HUES6 (cell line): ENCODE measurements around the gene AMIGO3.

Experiments
- H3K27ac ChIP-seq: 2 replicates; pipeline ENCODE4 v1.7.0; 2013; ENCODE audit warnings: low read depth, mild to moderate bottlenecking, low read length, inconsistent platforms
- H3K27me3 ChIP-seq: 2 replicates; pipeline ENCODE4 v1.6.1; 2013; ENCODE audit warnings: low read length; ENCODE audit not compliant: control insufficient read depth, insufficient read depth
- H3K36me3 ChIP-seq: 2 replicates; pipeline ENCODE4 v1.6.1; 2013; ENCODE audit warnings: low read length; ENCODE audit not compliant: control insufficient read depth, insufficient read depth
- H3K4me1 ChIP-seq: 2 replicates; pipeline ENCODE4 v1.6.1; 2013; ENCODE audit warnings: low read length; ENCODE audit not compliant: control insufficient read depth, insufficient read depth
- H3K4me3 ChIP-seq: 2 replicates; pipeline ENCODE4 v1.5.1; 2013; ENCODE audit warnings: low read depth, low read length
- H3K9ac ChIP-seq: one replicate; pipeline ENCODE4 v1.6.1; 2013; ENCODE audit warnings: mild to moderate bottlenecking, low read length
- H3K9me3 ChIP-seq: 2 replicates; pipeline ENCODE4 v1.6.1; 2013; ENCODE audit warnings: low read depth, low read length; ENCODE audit not compliant: control insufficient read depth, insufficient read depth

Gene AMIGO3

GRCh38 chr3:49707113-49707480, 12.4 kb downstream of the AMIGO3 start:
- Histone ChIP-seq H3K9me3 (no peaks in the 10 kb centered on the region), H3K4me1 (no peaks in the 10 kb centered on the region), H3K27me3 (no peaks in the 10 kb centered on the region), H3K36me3 (peaks cover 33% of the 10 kb centered on the region), H3K27ac (no peak overlapping the region), H3K4me3 (no peak overlapping the region), H3K9ac (no peak overlapping the region)

DNA sequence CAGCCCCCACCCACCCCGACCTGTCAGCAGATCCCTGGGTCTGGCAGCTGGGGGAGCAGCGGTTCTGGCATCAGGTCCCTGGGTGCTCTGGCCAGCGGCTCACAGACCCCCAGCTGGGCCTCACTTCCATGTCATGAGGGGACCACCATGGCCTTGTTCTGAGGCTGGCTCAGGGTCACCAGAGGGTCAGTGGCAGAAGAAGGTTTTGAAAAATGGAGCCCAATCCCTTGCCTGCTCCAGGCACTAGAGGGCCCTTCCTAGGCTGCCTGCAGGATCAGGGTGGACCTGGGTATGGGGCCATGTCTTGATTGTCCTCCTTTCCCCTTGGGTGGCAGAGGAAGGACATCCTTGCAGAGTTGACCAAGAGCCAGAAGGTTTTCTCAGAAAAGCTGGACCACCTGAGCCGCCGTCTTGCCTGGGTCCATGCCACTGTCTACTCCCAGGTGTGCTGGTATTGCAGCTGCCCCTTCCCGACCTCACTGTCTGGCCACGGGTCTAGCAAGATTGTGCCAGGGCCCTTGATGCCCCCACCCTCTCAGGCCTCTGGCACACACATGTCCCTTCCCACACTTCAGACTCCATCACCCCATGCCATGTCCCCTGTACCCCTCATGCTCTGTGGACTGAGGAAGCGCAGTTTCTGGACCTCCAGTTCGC, 12.9 kb downstream of the AMIGO3 start:
- Histone ChIP-seq H3K27me3 (no peaks in the 10 kb centered on the region), H3K27ac (no peak overlapping the region), H3K36me3 (peaks cover 33% of the 10 kb centered on the region), H3K4me3 (no peak overlapping the region), H3K9me3 (no peaks in the 10 kb centered on the region), H3K4me1 (no peaks in the 10 kb centered on the region), H3K9ac (no peak overlapping the region)

DNA sequence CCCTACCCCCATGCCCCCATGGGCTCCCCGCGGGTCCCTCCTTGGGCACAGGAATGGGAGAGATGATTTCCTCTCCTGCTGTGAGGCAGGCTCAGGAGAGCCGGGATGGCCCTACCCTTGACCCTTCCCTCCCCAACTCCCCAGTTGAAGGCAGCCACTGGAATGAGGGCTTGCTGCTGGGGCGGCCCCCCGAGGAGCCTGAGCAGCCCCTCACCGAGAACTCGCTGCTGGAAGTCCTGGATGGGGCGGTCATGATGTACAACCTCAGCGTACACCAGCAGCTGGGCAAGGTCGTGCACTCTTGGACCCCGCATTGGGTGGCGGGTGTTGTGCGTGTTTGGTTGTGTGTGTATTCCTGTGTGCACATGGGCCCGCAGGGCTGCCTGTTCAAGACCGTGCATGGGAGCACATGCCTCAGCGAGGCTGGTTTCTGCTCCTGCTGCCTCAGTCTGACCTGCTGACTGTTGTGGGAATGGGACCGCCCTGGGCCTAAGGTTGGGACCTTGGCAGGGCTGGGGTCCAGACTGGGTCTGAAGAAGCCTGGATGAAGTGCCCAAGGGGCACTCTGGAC, 14.0 kb downstream of the AMIGO3 start:
- peaks cover 33% of the 10 kb centered on the region for H3K36me3 ChIP-seq
- no peak overlapping the region for H3K4me3 ChIP-seq

GRCh38 chr3:49704629-49705028, 14.9 kb downstream of the AMIGO3 start:
- peaks cover 33% of the 10 kb centered on the region for H3K36me3 ChIP-seq
- H3K4me3 ChIP-seq = no peak overlapping the region

More for the DNA sequence above, 14.0 kb downstream of the AMIGO3 start:
- Histone ChIP-seq H3K9ac (no peak overlapping the region), H3K27me3 (no peaks in the 10 kb centered on the region), H3K4me1 (0 out of 2 replicates have a peak, but pooled peaks cover 2% of the 10 kb centered on the region), H3K27ac (no peak overlapping the region), H3K9me3 (no peaks in the 10 kb centered on the region)

DNA sequence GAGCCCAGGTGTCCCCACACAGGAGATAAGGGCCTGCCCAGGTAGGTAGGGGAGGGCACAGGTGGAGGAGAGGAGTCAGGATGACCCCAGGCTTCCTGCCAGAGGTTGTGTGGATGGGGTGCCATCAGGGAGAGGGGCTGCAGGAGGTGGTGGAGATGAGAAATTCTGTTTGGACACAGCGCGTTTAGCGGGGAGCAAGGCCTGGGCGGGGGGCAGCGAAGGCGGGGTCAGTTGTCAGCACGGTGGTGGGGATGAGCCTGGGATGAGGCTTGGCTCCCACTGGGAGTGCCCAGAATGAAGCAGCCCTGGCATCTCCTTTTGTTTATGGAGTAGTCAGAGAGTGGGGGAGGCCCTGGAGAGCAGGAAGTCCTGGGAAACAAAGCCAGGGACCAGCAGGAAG, 15.5 kb downstream of the AMIGO3 start:
- Histone ChIP-seq H3K9ac (no peak overlapping the region), H3K27me3 (no peaks in the 10 kb centered on the region), H3K4me3 (no peak overlapping the region), H3K36me3 (peaks cover 33% of the 10 kb centered on the region), H3K4me1 (0 out of 2 replicates have a peak, but pooled peaks cover 2% of the 10 kb centered on the region), H3K9me3 (no peaks in the 10 kb centered on the region), H3K27ac (no peak overlapping the region)

More at GRCh38 chr3:49704629-49705028, 14.9 kb downstream of the AMIGO3 start:
- Histone ChIP-seq H3K27ac (no peak overlapping the region), H3K9ac (no peak overlapping the region), H3K4me1 (0 out of 2 replicates have a peak, but pooled peaks cover 2% of the 10 kb centered on the region), H3K9me3 (no peaks in the 10 kb centered on the region), H3K27me3 (no peaks in the 10 kb centered on the region)

- no peaks in the 10 kb centered on the region for H3K9me3 ChIP-seq
- 0 out of 2 replicates have a peak, but pooled peaks cover 2% of the 10 kb centered on the region for H3K4me1 ChIP-seq
- H3K27ac ChIP-seq = no peak overlapping the region
- no peak overlapping the region for H3K9ac ChIP-seq
- H3K36me3 ChIP-seq = peaks cover 35% of the 10 kb centered on the region
- H3K27me3 ChIP-seq = no peaks in the 10 kb centered on the region
- no peak overlapping the region for H3K4me3 ChIP-seq
These were observed 16.0 kb downstream of the AMIGO3 start for GRCh38 chr3:49703443-49703927.

DNA sequence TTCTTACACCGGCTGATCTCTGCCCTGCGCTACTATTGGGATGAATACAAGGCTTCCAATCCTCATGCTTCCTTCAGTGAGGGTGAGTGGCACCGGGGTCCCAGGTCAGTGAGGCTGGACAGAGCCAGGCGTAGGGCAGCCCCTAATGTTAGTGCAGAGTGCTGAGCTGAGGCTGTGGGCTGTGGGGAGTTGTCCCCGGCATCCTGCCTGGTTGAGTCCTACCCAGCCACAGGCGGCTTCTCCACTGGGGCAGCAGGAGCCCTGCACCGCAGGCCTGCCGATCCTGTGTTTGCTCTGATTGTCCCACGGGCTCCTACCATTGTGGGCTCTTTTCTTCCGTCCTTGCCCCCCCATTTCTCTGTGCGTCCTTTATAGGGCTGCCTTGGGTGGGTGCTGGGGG, 16.8 kb downstream of the AMIGO3 start:
- H3K27me3 ChIP-seq = no peaks in the 10 kb centered on the region
- H3K4me3 ChIP-seq = no peak overlapping the region
- H3K9ac ChIP-seq = no peak overlapping the region
- peaks cover 42% of the 10 kb centered on the region for H3K36me3 ChIP-seq
- H3K9me3 ChIP-seq = no peaks in the 10 kb centered on the region
- no peak overlapping the region for H3K27ac ChIP-seq
- 0 out of 2 replicates have a peak, but pooled peaks cover 2% of the 10 kb centered on the region for H3K4me1 ChIP-seq

- peaks cover 38% of the 10 kb centered on the region for H3K36me3 ChIP-seq
These were observed 18.0 kb downstream of the AMIGO3 start for GRCh38 chr3:49701388-49702077.

GRCh38 chr3:49700453-49701128, 18.9 kb downstream of the AMIGO3 start:
- no peak overlapping the region for H3K27ac ChIP-seq

More at GRCh38 chr3:49701388-49702077, 18.0 kb downstream of the AMIGO3 start:
- H3K27ac ChIP-seq = no peak overlapping the region
- no peak overlapping the region for H3K9ac ChIP-seq
- 0 out of 2 replicates have a peak, but pooled peaks cover 2% of the 10 kb centered on the region for H3K4me1 ChIP-seq
- H3K27me3 ChIP-seq = no peaks in the 10 kb centered on the region
- H3K4me3 ChIP-seq = no peak overlapping the region
- no peaks in the 10 kb centered on the region for H3K9me3 ChIP-seq

GRCh38 chr3:49700014-49700413, 19.5 kb downstream of the AMIGO3 start:
- Histone ChIP-seq H3K27me3 (no peaks in the 10 kb centered on the region), H3K4me3 (no peak overlapping the region), H3K4me1 (0 out of 2 replicates have a peak, but pooled peaks cover 2% of the 10 kb centered on the region), H3K27ac (no peak overlapping the region), H3K9ac (no peak overlapping the region), H3K9me3 (no peaks in the 10 kb centered on the region), H3K36me3 (peaks cover 24% of the 10 kb centered on the region)

More at GRCh38 chr3:49700453-49701128, 18.9 kb downstream of the AMIGO3 start:
- H3K4me1 ChIP-seq = 0 out of 2 replicates have a peak, but pooled peaks cover 2% of the 10 kb centered on the region
- no peak overlapping the region for H3K4me3 ChIP-seq
- peaks cover 29% of the 10 kb centered on the region for H3K36me3 ChIP-seq
- H3K9me3 ChIP-seq = no peaks in the 10 kb centered on the region
- no peaks in the 10 kb centered on the region for H3K27me3 ChIP-seq
- no peak overlapping the region for H3K9ac ChIP-seq
